HEK293 (cell line): ENCODE measurements around the gene SLC35F3.
A peak's percentile ranks its signal among the peaks of the same experiment; 100 is the strongest.

Source experiments
- CTCF ChIA-PET: fragments of 350-600 bp; formaldehyde crosslinking; extraction: SDS; loops from one replicate; lab custom pipeline; 2021; ENCODE audit warnings: antibody characterized with exemption; lab: Yijun Ruan, JAX
- POLR2A ChIA-PET: fragments of 300-600 bp; formaldehyde crosslinking; extraction: SDS; loops from one replicate; lab custom pipeline; 2020; ENCODE audit warnings: antibody characterized with exemption, inconsistent platforms; lab: Yijun Ruan, JAX
- H3K27ac ChIP-seq: fragments of 200-500 bp; sonication (Bioruptor generic); 2 replicates; pipeline ENCODE4 v1.5.1; 2014; ENCODE audit warnings: low read depth, low read length, control low read depth, inconsistent platforms; ENCODE audit errors: extremely low read depth
- H3K36me3 ChIP-seq, 2 experiments: fragments of 200-500 bp in 1 of 2; sonication (Bioruptor generic) in 1 of 2; 1 replicate in 1 of 2; 2 replicates in 1 of 2; pipeline ENCODE4 v1.5.1; 2014 to 2017; ENCODE audit warnings: inconsistent platforms in 2 of 2, low read length in 2 of 2; ENCODE audit not compliant: control insufficient read depth in 2 of 2, insufficient read depth in 1 of 2
- H3K4me1 ChIP-seq: fragments of 200-500 bp; sonication (Bioruptor generic); 2 replicates; pipeline ENCODE4 v1.5.1; 2014; ENCODE audit warnings: mild to moderate bottlenecking, low read length, inconsistent platforms; ENCODE audit not compliant: control insufficient read depth, insufficient read depth
- H3K4me3 ChIP-seq: 2 replicates; pipeline ENCODE4 v1.5.1; 2011; ENCODE audit warnings: low read depth, mild to moderate bottlenecking, control low read depth, low read length, moderate library complexity
- H3K9me3 ChIP-seq: fragments of 200-500 bp; sonication (Bioruptor generic); 2 replicates; pipeline ENCODE4 v1.5.1; 2014; ENCODE audit warnings: low read depth, low read length, inconsistent platforms; ENCODE audit not compliant: control insufficient read depth, insufficient read depth
- ATF2 ChIP-seq: fragments of 450-650 bp; formaldehyde crosslinking; IDR thresholded peaks from 2 replicates; pipeline ENCODE4 v1.5.1; 2016; ENCODE audit warnings: missing biosample characterization, missing genetic modification characterization, low read depth
- KLF9 ChIP-seq: fragments of 450-650 bp; formaldehyde crosslinking; IDR thresholded peaks from 2 replicates; pipeline ENCODE4 v1.5.1; 2016; ENCODE audit warnings: missing biosample characterization, missing genetic modification characterization, low read depth
- MYNN ChIP-seq: fragments of 450-650 bp; formaldehyde crosslinking; IDR thresholded peaks from 2 replicates; pipeline ENCODE4 v1.5.1; 2016; ENCODE audit warnings: missing biosample characterization, missing genetic modification characterization, borderline replicate concordance
- PBX3 ChIP-seq: sonication (generic); formaldehyde crosslinking; IDR thresholded peaks from 2 replicates; pipeline ENCODE4 v1.8.1; 2022; ENCODE audit warnings: mild to moderate bottlenecking, moderate library complexity, missing genetic modification reagents
- RBAK ChIP-seq: fragments of 450-650 bp; formaldehyde crosslinking; IDR thresholded peaks from 2 replicates; pipeline ENCODE4 v1.5.1; 2016; ENCODE audit warnings: missing biosample characterization, missing genetic modification characterization
- ZFP37 ChIP-seq: fragments of 450-650 bp; formaldehyde crosslinking; IDR thresholded peaks from 2 replicates; pipeline ENCODE4 v1.5.1; 2016; ENCODE audit warnings: missing biosample characterization, missing genetic modification characterization
- ZNF266 ChIP-seq: fragments of 450-650 bp; formaldehyde crosslinking; IDR thresholded peaks from 2 replicates; pipeline ENCODE4 v1.5.1; 2016; ENCODE audit warnings: missing biosample characterization, missing genetic modification characterization, low read depth
- ZNF324 ChIP-seq: fragments of 450-650 bp; formaldehyde crosslinking; IDR thresholded peaks from 2 replicates; pipeline ENCODE4 v1.5.1; 2016; ENCODE audit warnings: missing biosample characterization, missing genetic modification characterization
- ZNF629 ChIP-seq: fragments of 450-650 bp; formaldehyde crosslinking; IDR thresholded peaks from 2 replicates; pipeline ENCODE4 v1.5.1; 2017; ENCODE audit warnings: missing biosample characterization, missing genetic modification characterization
- ZNF692 ChIP-seq: fragments of 450-650 bp; formaldehyde crosslinking; IDR thresholded peaks from 2 replicates; pipeline ENCODE4 v1.5.1; 2016; ENCODE audit warnings: missing biosample characterization, missing genetic modification characterization
- ZNF785 ChIP-seq: fragments of 450-650 bp; formaldehyde crosslinking; IDR thresholded peaks from 2 replicates; pipeline ENCODE4 v1.5.1; 2016; ENCODE audit warnings: missing biosample characterization, missing genetic modification characterization
- TF ChIP-seq, protein P1 (sequence below): fragments of 450-650 bp; formaldehyde crosslinking; IDR thresholded peaks from 2 replicates; pipeline ENCODE4 v1.5.1; 2016; ENCODE audit warnings: missing biosample characterization, missing genetic modification characterization

SLC35F3 gene

DNA sequence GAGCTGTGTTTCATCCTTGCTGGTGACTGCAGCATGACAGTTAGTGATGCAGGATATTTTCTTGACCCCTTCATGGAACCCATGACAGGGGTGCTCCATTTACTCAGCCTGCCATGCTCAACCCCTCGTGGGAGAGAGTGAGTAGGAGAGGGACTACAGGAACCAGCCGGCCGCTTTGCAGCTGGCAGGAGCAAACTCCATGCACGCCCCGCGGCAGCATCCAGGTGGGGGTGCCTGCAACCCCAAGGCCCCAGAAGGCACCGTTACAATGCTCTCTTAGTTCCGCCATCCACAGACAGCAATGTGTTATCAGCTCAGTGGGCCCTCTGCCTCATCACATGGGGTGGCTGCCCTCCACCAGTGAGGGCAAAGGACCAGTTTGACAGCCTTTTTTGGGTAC is 135.1 kb downstream of the SLC35F3 start (continued):
- TF ChIP-seq ZNF629 (tag by site-specific recombination) (no peak), KLF9 (tag by site-specific recombination) (no peak)

DNA sequence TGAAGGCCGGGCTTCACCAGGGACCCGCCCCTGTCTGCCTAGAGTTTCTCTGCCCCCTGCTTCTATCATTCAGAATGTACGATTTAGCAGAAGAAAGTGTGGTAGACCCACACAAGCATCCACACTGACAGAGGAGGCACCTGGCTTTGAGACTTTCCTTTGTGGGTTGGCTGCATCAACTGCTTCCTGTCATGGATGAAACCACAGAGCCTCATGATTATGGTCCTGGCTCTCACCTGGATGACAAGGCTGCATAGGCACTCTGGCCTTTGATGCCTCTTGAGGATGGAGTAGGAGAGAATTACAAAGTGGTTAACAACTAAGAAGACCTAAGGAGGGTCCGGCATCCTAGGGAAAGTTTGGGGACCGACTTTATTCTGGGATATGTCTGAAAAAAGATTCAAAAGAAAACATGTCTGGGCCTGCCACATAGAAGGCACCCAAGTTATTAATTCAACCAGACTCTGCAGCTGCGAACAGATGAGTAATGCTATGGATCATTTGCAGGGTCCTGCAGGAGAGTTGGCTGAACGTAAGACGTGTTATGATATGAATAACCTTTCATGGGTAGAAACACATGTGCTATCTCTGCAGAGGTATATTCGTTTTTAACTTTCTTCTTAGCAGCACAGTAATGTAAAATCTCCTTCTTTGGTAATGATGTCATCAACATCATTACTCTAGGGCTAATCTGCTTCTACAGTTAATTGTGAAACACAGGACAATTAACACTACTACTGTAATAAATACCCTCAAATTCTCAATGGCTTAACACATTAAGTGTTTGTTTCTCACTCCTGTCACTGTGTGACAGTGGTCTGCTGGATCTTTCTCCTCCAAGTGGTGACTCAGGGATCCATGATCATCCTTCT is 136.2 kb downstream of the SLC35F3 start:
- no peaks in the 10 kb centered on the region for H3K9me3 ChIP-seq
- H3K4me1 ChIP-seq = no peaks in the 10 kb centered on the region
- no peak overlapping the region for H3K27ac ChIP-seq
- POLR2A ChIA-PET = no interaction called here
- TF ChIP-seq ATF2 (tag by site-specific recombination) = peak; percentile 83
- no peak for TF ChIP-seq MYNN (tag by site-specific recombination)
- no peak for TF ChIP-seq ZNF692 (tag by site-specific recombination)
- TF ChIP-seq ZNF785 (tag by site-specific recombination) = no peak
- TF ChIP-seq, all 188 proteins: peak for 1
- CTCF ChIA-PET = no interaction called here
- H3K36me3 ChIP-seq = no peaks in the 10 kb centered on the region
- H3K4me3 ChIP-seq = no peak overlapping the region

DNA sequence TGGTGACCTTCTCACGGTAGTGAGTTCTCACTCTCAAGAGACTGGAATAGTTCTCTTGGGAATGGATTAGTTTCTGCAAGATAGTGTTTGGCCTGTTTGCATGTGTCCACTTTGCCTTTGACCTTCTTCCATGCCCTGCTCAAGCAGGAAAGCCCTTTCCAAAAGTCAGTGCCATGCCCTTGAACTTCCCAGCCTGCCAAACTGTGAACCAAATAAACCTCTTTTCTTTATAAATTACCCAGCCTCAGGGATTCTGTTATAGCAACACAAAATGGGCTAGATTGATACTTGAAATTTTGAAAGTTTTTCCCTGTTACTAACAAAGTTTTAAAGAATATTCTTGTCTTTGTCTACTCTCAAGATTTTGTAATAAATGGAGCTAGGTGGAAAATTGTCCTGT is 139.6 kb downstream of the SLC35F3 start:
- POLR2A ChIA-PET = no interaction called here
- CTCF ChIA-PET = interaction anchor here (1.0 to 1.1 kb wide), 2 partner anchors 13 to 41 kb away, joined by 3 read pairs; no protein-coding TSS in a partner anchor
- Histone ChIP-seq H3K4me3 (no peak overlapping the region), H3K4me1 (no peaks in the 10 kb centered on the region), H3K9me3 (no peaks in the 10 kb centered on the region), H3K36me3 (no peaks in the 10 kb centered on the region), H3K27ac (no peak overlapping the region)
- TF ChIP-seq, protein P1, sequence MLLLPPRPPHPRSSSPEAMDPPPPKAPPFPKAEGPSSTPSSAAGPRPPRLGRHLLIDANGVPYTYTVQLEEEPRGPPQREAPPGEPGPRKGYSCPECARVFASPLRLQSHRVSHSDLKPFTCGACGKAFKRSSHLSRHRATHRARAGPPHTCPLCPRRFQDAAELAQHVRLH = no peak
- TF ChIP-seq ZNF324 = no peak

- H3K4me3 ChIP-seq = no peak overlapping the region
- H3K27ac ChIP-seq = no peak overlapping the region
- TF ChIP-seq ZNF266 (tag by site-specific recombination) = no peak
- no peak for TF ChIP-seq PBX3 (CRISPR knock-in tag)
- no peak for TF ChIP-seq ZFP37 (tag by site-specific recombination)
- no peak for TF ChIP-seq RBAK (tag by site-specific recombination)
- ChIA-PET POLR2A (no interaction called here), CTCF (no interaction called here)
- no peaks in the 10 kb centered on the region for H3K9me3 ChIP-seq
- no peaks in the 10 kb centered on the region for H3K36me3 ChIP-seq
- no peaks in the 10 kb centered on the region for H3K4me1 ChIP-seq
Observed at GRCh38 chr1:234047123-234047522, 142.6 kb downstream of the SLC35F3 start.
